Measurements from ENCODE around the gene RAB11A.

Gene RAB11A

DNA sequence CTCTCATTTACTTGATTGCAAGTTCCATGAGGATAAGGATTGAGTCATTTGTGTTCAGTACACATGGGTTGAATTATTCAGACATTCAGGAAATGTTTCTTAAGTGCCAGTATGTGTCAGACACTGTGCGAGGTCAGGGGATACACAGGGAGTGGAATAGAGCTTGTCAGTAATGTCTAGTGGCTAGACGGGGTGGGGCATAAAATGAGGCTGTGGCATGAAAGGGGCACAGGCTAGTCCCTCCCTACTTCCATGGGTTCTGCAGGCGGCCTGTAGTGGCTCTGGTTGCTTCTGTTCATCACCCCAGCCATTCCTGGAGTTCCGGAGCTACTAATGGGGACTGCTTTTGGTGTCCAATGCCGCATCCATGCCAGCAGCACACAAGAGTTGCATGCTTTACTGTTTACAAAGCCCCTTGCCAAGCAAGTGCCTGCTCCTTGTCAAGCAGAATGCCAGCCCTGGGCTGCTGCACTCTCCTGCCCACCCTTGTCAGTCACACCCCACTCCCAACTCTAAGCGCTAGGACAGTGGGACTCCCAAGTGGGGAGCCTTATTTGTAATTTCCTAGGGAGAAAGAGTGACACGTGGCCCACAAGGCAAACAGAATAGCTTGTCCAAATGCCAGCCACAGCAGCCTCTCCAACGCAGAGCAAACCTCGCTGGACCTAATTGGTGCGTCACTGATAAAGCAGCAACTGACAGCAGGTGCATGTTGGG, 70.8 kb downstream of the RAB11A start:
- Histone ChIP-seq H3K27ac (ENCODE audit: low read length) (no peak overlapping the region), H3K36me3 (replicated peaks; ENCODE audit: low read depth, low read length) (no peaks in the 10 kb centered on the region), H3K9ac (ENCODE audit: low read length) (no peak overlapping the region), H3K27me3 (ENCODE audit: low read depth, low read length) (0 out of 2 replicates have a peak, but pooled peaks cover 4% of the 10 kb centered on the region), H4K20me1 (ENCODE audit: insufficient read depth, low read length) (no peaks in the 10 kb centered on the region), H3K4me2 (ENCODE audit: low read length) (no peak overlapping the region), H3K4me1 (ENCODE audit: low read length) (no peaks in the 10 kb centered on the region), H3K9me3 (ENCODE audit: insufficient read depth, low read length) (no peaks in the 10 kb centered on the region), H2AFZ (ENCODE audit: low read depth, low read length) (no peak overlapping the region), H3K79me2 (ENCODE audit: low read length) (no peaks in the 10 kb centered on the region), H3K4me3 (ENCODE audit: low read length) (no peak overlapping the region)
- TF ChIP-seq, protein P1, sequence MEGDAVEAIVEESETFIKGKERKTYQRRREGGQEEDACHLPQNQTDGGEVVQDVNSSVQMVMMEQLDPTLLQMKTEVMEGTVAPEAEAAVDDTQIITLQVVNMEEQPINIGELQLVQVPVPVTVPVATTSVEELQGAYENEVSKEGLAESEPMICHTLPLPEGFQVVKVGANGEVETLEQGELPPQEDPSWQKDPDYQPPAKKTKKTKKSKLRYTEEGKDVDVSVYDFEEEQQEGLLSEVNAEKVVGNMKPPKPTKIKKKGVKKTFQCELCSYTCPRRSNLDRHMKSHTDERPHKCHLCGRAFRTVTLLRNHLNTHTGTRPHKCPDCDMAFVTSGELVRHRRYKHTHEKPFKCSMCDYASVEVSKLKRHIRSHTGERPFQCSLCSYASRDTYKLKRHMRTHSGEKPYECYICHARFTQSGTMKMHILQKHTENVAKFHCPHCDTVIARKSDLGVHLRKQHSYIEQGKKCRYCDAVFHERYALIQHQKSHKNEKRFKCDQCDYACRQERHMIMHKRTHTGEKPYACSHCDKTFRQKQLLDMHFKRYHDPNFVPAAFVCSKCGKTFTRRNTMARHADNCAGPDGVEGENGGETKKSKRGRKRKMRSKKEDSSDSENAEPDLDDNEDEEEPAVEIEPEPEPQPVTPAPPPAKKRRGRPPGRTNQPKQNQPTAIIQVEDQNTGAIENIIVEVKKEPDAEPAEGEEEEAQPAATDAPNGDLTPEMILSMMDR (IDR thresholded peaks at IDR 0.05; ENCODE audit: low read depth, low read length) = no peak
- TF ChIP-seq EZH2phosphoT487 (IDR thresholded peaks at IDR 0.05; ENCODE audit: low read depth) = no peak

DNA sequence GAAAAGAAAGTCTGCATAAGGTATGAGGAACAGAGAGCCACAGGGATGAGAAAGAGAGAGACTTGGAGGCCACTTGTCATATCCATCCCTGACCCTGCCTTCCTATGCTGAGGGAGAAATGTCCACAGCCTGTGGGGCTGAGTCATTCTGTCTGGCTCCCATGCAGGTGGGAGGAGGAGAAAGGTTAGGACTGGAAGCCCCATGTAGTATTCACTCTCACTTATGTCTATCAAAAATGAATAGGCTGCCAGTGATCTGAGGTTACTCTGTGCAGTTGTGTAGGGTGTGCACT, 71.3 kb downstream of the RAB11A start:
- no peaks in the 10 kb centered on the region for H3K79me2 ChIP-seq (ENCODE audit: low read length)
- no peaks in the 10 kb centered on the region for H3K9me3 ChIP-seq (ENCODE audit: insufficient read depth, low read length)
- no peaks in the 10 kb centered on the region for H3K4me1 ChIP-seq (ENCODE audit: low read length)
- TF ChIP-seq EZH2phosphoT487 (IDR thresholded peaks at IDR 0.05; ENCODE audit: low read depth) = no peak
- TF ChIP-seq, protein P1 (IDR thresholded peaks at IDR 0.05; ENCODE audit: low read depth, low read length) = no peak
- no peaks in the 10 kb centered on the region for H4K20me1 ChIP-seq (ENCODE audit: insufficient read depth, low read length)
- no peak overlapping the region for H3K4me2 ChIP-seq (ENCODE audit: low read length)
- H3K9ac ChIP-seq (ENCODE audit: low read length) = no peak overlapping the region
- H3K27ac ChIP-seq (ENCODE audit: low read length) = no peak overlapping the region
- H3K4me3 ChIP-seq (ENCODE audit: low read length) = no peak overlapping the region
- no peak overlapping the region for H2AFZ ChIP-seq (ENCODE audit: low read depth, low read length)
- H3K27me3 ChIP-seq (ENCODE audit: low read depth, low read length) = 0 out of 2 replicates have a peak, but pooled peaks cover 4% of the 10 kb centered on the region
- H3K36me3 ChIP-seq (replicated peaks; ENCODE audit: low read depth, low read length) = no peaks in the 10 kb centered on the region
